Measurements from ENCODE around the gene PRDM15.

Gene PRDM15

DNA sequence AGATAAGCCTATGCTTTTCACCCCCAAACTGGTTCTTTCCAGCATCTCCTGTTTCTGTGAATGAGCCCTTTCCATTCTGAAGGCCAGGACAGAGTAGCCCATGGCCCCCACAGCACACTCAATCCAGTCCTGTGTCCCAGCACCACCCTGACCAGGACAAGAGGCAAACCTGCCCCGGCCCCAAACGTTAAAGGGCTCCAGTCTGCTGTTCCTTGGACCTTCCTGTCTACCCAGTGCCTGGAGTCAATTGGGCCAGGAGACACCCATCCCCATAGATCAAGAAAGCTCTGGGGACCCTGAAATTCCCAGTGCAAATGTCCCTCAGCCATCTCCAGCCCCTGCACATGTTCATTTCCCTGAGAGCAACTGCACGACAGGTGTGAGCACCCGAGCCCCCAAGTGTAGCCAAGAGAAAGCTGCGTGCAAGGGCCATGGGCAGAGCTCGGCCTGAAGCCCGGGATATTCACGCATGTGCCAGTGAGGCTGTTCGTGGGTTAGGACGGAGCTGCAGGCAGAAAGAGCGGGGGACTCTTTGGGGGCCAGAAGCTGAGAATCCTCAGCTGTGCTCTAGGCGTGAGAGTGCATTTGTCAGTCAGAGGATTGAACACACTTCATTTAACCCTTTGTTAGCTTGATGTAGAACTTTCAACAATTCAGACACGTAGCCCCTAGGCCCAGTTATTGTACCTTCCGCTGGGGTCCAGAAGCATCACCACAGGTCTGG, 108.1 kb downstream of the PRDM15 start:
- H3K4me1 ChIP-seq (ENCODE audit: low read length), result no peaks in the 10 kb centered on the region
- no peaks in the 10 kb centered on the region for H3K79me2 ChIP-seq (ENCODE audit: low read length)
- H3K27ac ChIP-seq (ENCODE audit: low read length), result no peak overlapping the region
- no peaks in the 10 kb centered on the region for H3K27me3 ChIP-seq (ENCODE audit: low read depth, low read length)
- TF ChIP-seq, protein P1, sequence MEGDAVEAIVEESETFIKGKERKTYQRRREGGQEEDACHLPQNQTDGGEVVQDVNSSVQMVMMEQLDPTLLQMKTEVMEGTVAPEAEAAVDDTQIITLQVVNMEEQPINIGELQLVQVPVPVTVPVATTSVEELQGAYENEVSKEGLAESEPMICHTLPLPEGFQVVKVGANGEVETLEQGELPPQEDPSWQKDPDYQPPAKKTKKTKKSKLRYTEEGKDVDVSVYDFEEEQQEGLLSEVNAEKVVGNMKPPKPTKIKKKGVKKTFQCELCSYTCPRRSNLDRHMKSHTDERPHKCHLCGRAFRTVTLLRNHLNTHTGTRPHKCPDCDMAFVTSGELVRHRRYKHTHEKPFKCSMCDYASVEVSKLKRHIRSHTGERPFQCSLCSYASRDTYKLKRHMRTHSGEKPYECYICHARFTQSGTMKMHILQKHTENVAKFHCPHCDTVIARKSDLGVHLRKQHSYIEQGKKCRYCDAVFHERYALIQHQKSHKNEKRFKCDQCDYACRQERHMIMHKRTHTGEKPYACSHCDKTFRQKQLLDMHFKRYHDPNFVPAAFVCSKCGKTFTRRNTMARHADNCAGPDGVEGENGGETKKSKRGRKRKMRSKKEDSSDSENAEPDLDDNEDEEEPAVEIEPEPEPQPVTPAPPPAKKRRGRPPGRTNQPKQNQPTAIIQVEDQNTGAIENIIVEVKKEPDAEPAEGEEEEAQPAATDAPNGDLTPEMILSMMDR (IDR thresholded peaks at IDR 0.05; ENCODE audit: low read depth, low read length), result no peak
- TF ChIP-seq EZH2phosphoT487 (IDR thresholded peaks at IDR 0.05; ENCODE audit: low read depth), result no peak
- no peaks in the 10 kb centered on the region for H3K36me3 ChIP-seq (replicated peaks; ENCODE audit: low read depth, low read length)
- H3K9me3 ChIP-seq (ENCODE audit: insufficient read depth, low read length), result no peaks in the 10 kb centered on the region
- H3K4me2 ChIP-seq (ENCODE audit: low read length), result no peak overlapping the region
- no peaks in the 10 kb centered on the region for H4K20me1 ChIP-seq (ENCODE audit: insufficient read depth, low read length)
- no peak overlapping the region for H3K9ac ChIP-seq (ENCODE audit: low read length)
- no peak overlapping the region for H3K4me3 ChIP-seq (ENCODE audit: low read length)
- no peak overlapping the region for H2AFZ ChIP-seq (ENCODE audit: low read depth, low read length)

DNA sequence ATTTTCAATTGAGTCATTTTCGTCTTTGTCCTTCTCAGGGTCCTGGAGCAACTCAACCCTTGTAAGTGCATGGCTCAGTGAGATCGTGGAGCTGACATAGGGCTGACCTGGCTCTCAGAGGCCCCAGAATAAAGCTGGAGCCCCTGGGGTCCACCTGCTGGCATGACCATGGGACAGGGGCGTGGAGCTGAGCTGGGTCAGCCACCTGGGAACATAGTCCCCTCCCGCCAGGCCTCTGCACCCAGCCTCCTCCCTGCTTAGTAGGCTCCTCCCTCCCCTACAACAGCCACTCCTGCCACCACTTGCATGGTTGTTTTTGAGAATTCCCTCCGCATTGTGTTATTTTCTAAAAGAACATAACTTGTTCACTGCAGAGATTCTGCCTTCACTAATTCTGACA, 109.2 kb downstream of the PRDM15 start:
- Histone ChIP-seq H3K27ac (ENCODE audit: low read length) (no peak overlapping the region), H3K4me3 (ENCODE audit: low read length) (no peak overlapping the region), H3K4me2 (ENCODE audit: low read length) (no peak overlapping the region), H3K9me3 (ENCODE audit: insufficient read depth, low read length) (no peaks in the 10 kb centered on the region), H3K4me1 (ENCODE audit: low read length) (no peaks in the 10 kb centered on the region), H4K20me1 (ENCODE audit: insufficient read depth, low read length) (no peaks in the 10 kb centered on the region), H3K9ac (ENCODE audit: low read length) (no peak overlapping the region), H2AFZ (ENCODE audit: low read depth, low read length) (no peak overlapping the region), H3K36me3 (replicated peaks; ENCODE audit: low read depth, low read length) (no peaks in the 10 kb centered on the region), H3K27me3 (ENCODE audit: low read depth, low read length) (no peaks in the 10 kb centered on the region), H3K79me2 (ENCODE audit: low read length) (no peaks in the 10 kb centered on the region)
- no peak for TF ChIP-seq EZH2phosphoT487 (IDR thresholded peaks at IDR 0.05; ENCODE audit: low read depth)
- TF ChIP-seq, protein P1 (IDR thresholded peaks at IDR 0.05; ENCODE audit: low read depth, low read length), result no peak

DNA sequence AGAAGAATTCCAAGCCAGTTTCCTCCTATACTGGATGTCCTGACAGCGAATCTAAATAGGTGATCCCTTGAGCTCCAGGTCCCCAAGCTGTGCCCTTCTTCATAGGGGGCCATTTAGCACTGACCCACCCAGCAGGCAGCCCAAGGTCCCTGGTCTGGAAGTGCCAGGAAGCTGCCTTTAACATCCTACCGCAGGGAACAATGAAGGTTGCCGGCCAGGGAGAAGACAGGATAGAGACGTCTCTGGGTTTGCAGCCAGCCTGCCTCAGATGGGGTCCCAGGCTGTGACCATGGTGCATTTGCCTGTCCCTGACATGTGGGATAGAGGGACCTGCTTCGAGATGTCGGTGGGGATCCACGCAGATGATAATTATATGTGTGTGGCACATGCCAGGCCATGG, 109.6 kb downstream of the PRDM15 start:
- no peak overlapping the region for H3K27ac ChIP-seq (ENCODE audit: low read length)
- H3K9ac ChIP-seq (ENCODE audit: low read length), result no peak overlapping the region
- H4K20me1 ChIP-seq (ENCODE audit: insufficient read depth, low read length), result no peaks in the 10 kb centered on the region
- H3K36me3 ChIP-seq (replicated peaks; ENCODE audit: low read depth, low read length), result no peaks in the 10 kb centered on the region
- H3K79me2 ChIP-seq (ENCODE audit: low read length), result no peaks in the 10 kb centered on the region
- no peaks in the 10 kb centered on the region for H3K27me3 ChIP-seq (ENCODE audit: low read depth, low read length)
- TF ChIP-seq, protein P1 (IDR thresholded peaks at IDR 0.05; ENCODE audit: low read depth, low read length), result no peak
- TF ChIP-seq EZH2phosphoT487 (IDR thresholded peaks at IDR 0.05; ENCODE audit: low read depth), result no peak
- no peaks in the 10 kb centered on the region for H3K4me1 ChIP-seq (ENCODE audit: low read length)
- H3K4me2 ChIP-seq (ENCODE audit: low read length), result no peak overlapping the region
- no peak overlapping the region for H3K4me3 ChIP-seq (ENCODE audit: low read length)
- no peaks in the 10 kb centered on the region for H3K9me3 ChIP-seq (ENCODE audit: insufficient read depth, low read length)
- H2AFZ ChIP-seq (ENCODE audit: low read depth, low read length), result no peak overlapping the region

DNA sequence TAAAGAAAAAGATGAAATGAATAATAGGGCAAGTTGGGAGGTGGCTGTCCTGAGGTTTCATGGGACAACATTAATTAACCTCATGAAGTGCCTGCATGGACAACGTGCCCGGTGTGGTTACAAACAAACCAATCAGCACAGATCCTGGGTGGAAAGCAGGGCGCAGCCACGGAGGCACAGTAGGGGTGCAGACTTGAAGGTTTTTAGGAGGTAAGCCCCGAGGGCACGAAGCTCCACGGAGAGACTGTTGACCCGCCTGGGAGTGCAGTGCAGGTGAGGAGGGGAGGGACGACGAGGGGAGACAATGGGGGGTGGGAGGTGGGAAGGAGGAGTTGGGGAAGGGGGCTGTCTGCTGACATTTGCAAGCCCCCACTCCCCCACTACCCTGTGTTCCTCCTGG, 110.0 kb downstream of the PRDM15 start:
- H3K4me1 ChIP-seq (ENCODE audit: low read length), result no peaks in the 10 kb centered on the region
- H3K9ac ChIP-seq (ENCODE audit: low read length), result no peak overlapping the region
- H3K4me2 ChIP-seq (ENCODE audit: low read length), result no peak overlapping the region
- H3K79me2 ChIP-seq (ENCODE audit: low read length), result no peaks in the 10 kb centered on the region
- no peaks in the 10 kb centered on the region for H4K20me1 ChIP-seq (ENCODE audit: insufficient read depth, low read length)
- H3K27ac ChIP-seq (ENCODE audit: low read length), result no peak overlapping the region
- H3K4me3 ChIP-seq (ENCODE audit: low read length), result no peak overlapping the region
- TF ChIP-seq EZH2phosphoT487 (IDR thresholded peaks at IDR 0.05; ENCODE audit: low read depth), result no peak
- TF ChIP-seq, protein P1 (IDR thresholded peaks at IDR 0.05; ENCODE audit: low read depth, low read length), result no peak
- H2AFZ ChIP-seq (ENCODE audit: low read depth, low read length), result no peak overlapping the region
- no peaks in the 10 kb centered on the region for H3K27me3 ChIP-seq (ENCODE audit: low read depth, low read length)
- no peaks in the 10 kb centered on the region for H3K36me3 ChIP-seq (replicated peaks; ENCODE audit: low read depth, low read length)
- H3K9me3 ChIP-seq (ENCODE audit: insufficient read depth, low read length), result no peaks in the 10 kb centered on the region

All from OCI-LY3 (cell line).